SU-DHL-6 (cell line): ENCODE measurements around the gene ZG16.
"Not testable (repeated sequence)": the region's sequence is repeated elsewhere in the genome, so short reads cannot be mapped to it uniquely, and the experiment has no call there.

Experiments
- H2AFZ ChIP-seq: fragments of 200-600 bp; sonication (generic); 2 replicates; pipeline ENCODE4 v1.6.1; 2014; ENCODE audit warnings: low read depth, mild to moderate bottlenecking, moderate library complexity, mixed read lengths, antibody characterized with exemption, low read length; ENCODE audit not compliant: severe bottlenecking
- H3F3A ChIP-seq: fragments of 200-600 bp; shearing (Covaris generic); 2 replicates; pipeline ENCODE4 v1.6.0; 2016; ENCODE audit warnings: antibody characterized with exemption, mild to moderate bottlenecking; ENCODE audit not compliant: insufficient read depth
- H3K27ac ChIP-seq: fragments of 200-600 bp; sonication (generic); 2 replicates; pipeline ENCODE4 v1.5.1; 2016; ENCODE audit warnings: low read depth, mild to moderate bottlenecking, low read length, moderate library complexity, mixed read lengths
- H3K27me3 ChIP-seq: fragments of 200-600 bp; sonication (generic), shearing (Covaris generic); 2 replicates; pipeline ENCODE4 v1.6.0; 2014; ENCODE audit warnings: mild to moderate bottlenecking, low read length
- H3K36me3 ChIP-seq: fragments of 200-600 bp; sonication (generic); 2 replicates; pipeline ENCODE4 v1.6.1; 2014; ENCODE audit warnings: mild to moderate bottlenecking, low read length, mixed read lengths
- H3K4me2 ChIP-seq: fragments of 300-600, 200-600 bp; shearing (Covaris generic), sonication (generic); 2 replicates; pipeline ENCODE4 v1.6.0; 2014; ENCODE audit warnings: low read length, low read depth, mild to moderate bottlenecking; ENCODE audit not compliant: poor library complexity, severe bottlenecking
- H3K4me3 ChIP-seq: fragments of 200-600 bp; sonication (generic); 2 replicates; pipeline ENCODE4 v1.5.1; 2014; ENCODE audit warnings: antibody characterized with exemption, low read length, mild to moderate bottlenecking, mixed read lengths; ENCODE audit not compliant: insufficient read depth, poor library complexity, severe bottlenecking
- H3K79me2 ChIP-seq: fragments of 200-600 bp; sonication (generic); 2 replicates; pipeline ENCODE4 v1.6.1; 2014; ENCODE audit warnings: mild to moderate bottlenecking, low read length, moderate library complexity; ENCODE audit not compliant: insufficient read depth
- H3K9ac ChIP-seq: fragments of 200-600 bp; sonication (generic); 2 replicates; pipeline ENCODE4 v1.7.0; 2014; ENCODE audit warnings: mild to moderate bottlenecking, low read length
- H3K9me2 ChIP-seq: fragments of 200-600 bp; sonication (generic); replicated peaks from 2 replicates; pipeline ENCODE4 v1.6.1; 2014; ENCODE audit warnings: low read length; ENCODE audit not compliant: insufficient read depth
- H3K9me3 ChIP-seq: fragments of 200-600 bp; sonication (generic); 2 replicates; pipeline ENCODE4 v1.6.1; 2014; ENCODE audit warnings: low read length, mixed read lengths; ENCODE audit not compliant: insufficient read depth
- H4K20me1 ChIP-seq: fragments of 200-600 bp; sonication (generic); 2 replicates; pipeline ENCODE4 v1.6.1; 2014; ENCODE audit warnings: low read depth, mild to moderate bottlenecking, antibody characterized with exemption, low read length, moderate library complexity, mixed read lengths
- EZH2phosphoT487 ChIP-seq: fragments of 200-600 bp; sonication (generic), shearing (Covaris generic); conservative IDR thresholded peaks from 2 replicates; pipeline ENCODE4 v1.6.1; 2018; ENCODE audit warnings: mild to moderate bottlenecking, antibody characterized with exemption, low read length, moderate library complexity, mixed read lengths
- TF ChIP-seq, protein P1 (sequence below): fragments of 200-600 bp; sonication (generic); IDR thresholded peaks from one replicate; pipeline ENCODE4 v1.5.1; 2017; ENCODE audit warnings: antibody characterized with exemption, mild to moderate bottlenecking, low read length, moderate library complexity; ENCODE audit not compliant: insufficient read depth, poor library complexity, severe bottlenecking

Gene ZG16

DNA sequence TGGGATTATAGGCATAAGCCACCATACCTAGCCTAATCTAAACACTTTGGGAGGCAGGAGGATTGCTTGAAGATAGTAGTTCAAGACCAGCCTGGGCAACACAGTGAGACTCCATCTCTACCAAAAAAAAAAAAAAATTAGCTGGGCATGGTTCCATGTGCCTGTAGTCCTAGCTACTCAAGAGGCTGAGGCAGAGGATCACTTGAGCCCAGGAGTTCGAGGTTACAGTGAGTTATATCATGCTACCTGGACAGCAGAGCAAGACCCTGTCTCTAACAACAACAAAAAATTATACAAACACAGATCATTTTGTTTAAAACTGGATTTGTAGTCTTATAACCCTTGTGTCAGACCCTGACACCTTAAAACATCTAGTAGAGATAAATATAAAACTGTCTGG is 24.5 kb upstream of the ZG16 start:
- Histone ChIP-seq H3F3A (no peaks in the 10 kb centered on the region), H4K20me1 (no peaks in the 10 kb centered on the region), H3K9me2 (no peaks in the 10 kb centered on the region), H3K9me3 (no peaks in the 10 kb centered on the region), H3K27ac (no peak overlapping the region), H2AFZ (no peak overlapping the region), H3K4me2 (no peak overlapping the region), H3K36me3 (no peaks in the 10 kb centered on the region), H3K9ac (no peak overlapping the region), H3K4me3 (no peak overlapping the region), H3K79me2 (no peaks in the 10 kb centered on the region), H3K27me3 (no peaks in the 10 kb centered on the region)
- no peak for TF ChIP-seq EZH2phosphoT487
- TF ChIP-seq, protein P1, sequence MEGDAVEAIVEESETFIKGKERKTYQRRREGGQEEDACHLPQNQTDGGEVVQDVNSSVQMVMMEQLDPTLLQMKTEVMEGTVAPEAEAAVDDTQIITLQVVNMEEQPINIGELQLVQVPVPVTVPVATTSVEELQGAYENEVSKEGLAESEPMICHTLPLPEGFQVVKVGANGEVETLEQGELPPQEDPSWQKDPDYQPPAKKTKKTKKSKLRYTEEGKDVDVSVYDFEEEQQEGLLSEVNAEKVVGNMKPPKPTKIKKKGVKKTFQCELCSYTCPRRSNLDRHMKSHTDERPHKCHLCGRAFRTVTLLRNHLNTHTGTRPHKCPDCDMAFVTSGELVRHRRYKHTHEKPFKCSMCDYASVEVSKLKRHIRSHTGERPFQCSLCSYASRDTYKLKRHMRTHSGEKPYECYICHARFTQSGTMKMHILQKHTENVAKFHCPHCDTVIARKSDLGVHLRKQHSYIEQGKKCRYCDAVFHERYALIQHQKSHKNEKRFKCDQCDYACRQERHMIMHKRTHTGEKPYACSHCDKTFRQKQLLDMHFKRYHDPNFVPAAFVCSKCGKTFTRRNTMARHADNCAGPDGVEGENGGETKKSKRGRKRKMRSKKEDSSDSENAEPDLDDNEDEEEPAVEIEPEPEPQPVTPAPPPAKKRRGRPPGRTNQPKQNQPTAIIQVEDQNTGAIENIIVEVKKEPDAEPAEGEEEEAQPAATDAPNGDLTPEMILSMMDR = no peak

DNA sequence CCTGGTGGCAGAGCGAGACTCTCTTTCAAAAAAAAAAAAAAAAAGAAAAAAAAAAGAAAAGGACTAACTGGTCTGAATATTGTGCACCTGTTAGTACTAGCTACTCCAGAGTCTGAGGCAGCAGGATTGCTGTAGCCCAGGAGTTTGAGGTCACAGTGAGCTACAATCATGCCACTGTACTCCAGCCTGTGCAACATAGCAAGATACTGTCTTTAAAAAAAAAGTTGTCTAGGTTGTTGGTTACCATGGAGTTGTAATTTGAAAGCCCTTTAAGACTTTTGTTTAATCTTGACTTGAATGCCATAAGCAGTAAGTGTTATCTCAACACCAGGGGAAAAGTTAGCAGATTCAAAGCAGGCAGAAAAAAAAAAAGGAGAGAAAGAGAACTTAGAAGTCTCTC is 21.4 kb upstream of the ZG16 start:
- H3K9me2 ChIP-seq = no peaks in the 10 kb centered on the region
- no peaks in the 10 kb centered on the region for H3K9me3 ChIP-seq
- no peak overlapping the region for H3K9ac ChIP-seq
- H2AFZ ChIP-seq = no peak overlapping the region
- H3F3A ChIP-seq = no peaks in the 10 kb centered on the region
- H4K20me1 ChIP-seq = no peaks in the 10 kb centered on the region
- H3K4me2 ChIP-seq = no peak overlapping the region
- H3K79me2 ChIP-seq = no peaks in the 10 kb centered on the region
- H3K36me3 ChIP-seq = no peaks in the 10 kb centered on the region
- no peaks in the 10 kb centered on the region for H3K27me3 ChIP-seq
- no peak overlapping the region for H3K4me3 ChIP-seq
- no peak for TF ChIP-seq EZH2phosphoT487
- TF ChIP-seq, protein P1 = no peak
- H3K27ac ChIP-seq = no peak overlapping the region

DNA sequence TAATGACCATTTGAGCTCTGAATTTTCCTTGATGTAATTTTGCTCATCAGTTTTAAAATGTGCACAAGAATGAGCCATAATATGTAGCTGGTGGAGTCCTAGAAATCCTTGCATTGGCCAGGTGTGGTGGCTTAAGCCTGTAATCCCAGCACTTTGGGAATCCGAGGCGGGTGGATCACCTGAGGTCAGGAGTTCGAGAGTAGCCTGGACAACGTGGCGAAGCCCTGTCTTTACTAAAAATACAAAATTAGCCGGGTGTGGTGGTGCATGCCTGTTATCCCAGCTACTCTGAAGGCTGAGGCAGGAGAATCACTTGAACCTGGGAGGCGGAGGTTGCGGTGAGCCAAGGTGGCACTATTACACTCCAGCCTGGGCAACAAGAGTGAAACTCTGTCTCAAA is 21.0 kb upstream of the ZG16 start:
- H2AFZ ChIP-seq, H3K79me2 ChIP-seq, H3K27me3 ChIP-seq, H3K9me2 ChIP-seq, H3K27ac ChIP-seq, H3F3A ChIP-seq, H3K4me2 ChIP-seq, H3K4me3 ChIP-seq, H4K20me1 ChIP-seq, H3K9me3 ChIP-seq, H3K36me3 ChIP-seq, H3K9ac ChIP-seq: not testable (repeated sequence)

DNA sequence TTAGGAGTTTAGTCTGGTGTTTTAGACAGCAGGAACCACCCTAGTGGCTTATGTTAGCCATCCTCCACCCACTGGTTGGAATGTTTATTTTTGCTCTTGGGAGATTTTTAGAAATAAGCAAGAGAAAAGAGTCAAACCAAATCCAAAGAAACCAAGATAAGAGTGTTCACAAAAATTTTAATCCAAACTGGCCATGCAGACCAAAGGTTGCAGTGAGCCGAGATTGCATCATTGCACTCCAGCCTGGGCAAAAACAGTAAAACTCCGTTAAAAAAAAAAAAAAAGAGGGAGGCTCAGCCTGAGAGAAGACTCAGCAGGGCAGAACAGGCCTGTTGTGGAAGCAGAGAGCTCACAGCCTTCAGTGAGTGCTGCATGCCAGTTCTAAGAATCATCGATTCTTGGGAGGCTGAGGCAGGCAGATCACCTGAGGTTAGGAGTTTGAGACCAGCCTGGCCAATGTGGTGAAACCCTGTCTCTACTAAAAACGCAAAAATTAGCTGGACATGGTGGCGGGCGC is 20.0 kb upstream of the ZG16 start:
- no peak overlapping the region for H3K9ac ChIP-seq
- no peaks in the 10 kb centered on the region for H3K27me3 ChIP-seq
- H3K4me3 ChIP-seq = no peak overlapping the region
- H4K20me1 ChIP-seq = no peaks in the 10 kb centered on the region
- no peak overlapping the region for H3K27ac ChIP-seq
- TF ChIP-seq, protein P1 = no peak
- TF ChIP-seq EZH2phosphoT487 = no peak
- no peaks in the 10 kb centered on the region for H3K9me2 ChIP-seq
- no peaks in the 10 kb centered on the region for H3K79me2 ChIP-seq
- H3K9me3 ChIP-seq = no peaks in the 10 kb centered on the region
- H3K36me3 ChIP-seq = no peaks in the 10 kb centered on the region
- no peak overlapping the region for H3K4me2 ChIP-seq
- H2AFZ ChIP-seq = no peak overlapping the region
- H3F3A ChIP-seq = no peaks in the 10 kb centered on the region
